CD4-positive, alpha-beta T cell treated with Interleukin-6 at 100 ng/mL for 8 hours (primary cell): ENCODE measurements around the gene PIGL.
A peak's percentile ranks its signal among the peaks of the same experiment; 100 is the strongest.
"Not testable (repeated sequence)": the region's sequence is repeated elsewhere in the genome, so short reads cannot be mapped to it uniquely, and the experiment has no call there.

ENCODE experiments used
- DNase-seq: peaks from one replicate; pipeline ENCODE4 v3.0.0-alpha.2; 2020; ENCODE audit warnings: mixed read lengths, low spot score

Gene PIGL

DNA sequence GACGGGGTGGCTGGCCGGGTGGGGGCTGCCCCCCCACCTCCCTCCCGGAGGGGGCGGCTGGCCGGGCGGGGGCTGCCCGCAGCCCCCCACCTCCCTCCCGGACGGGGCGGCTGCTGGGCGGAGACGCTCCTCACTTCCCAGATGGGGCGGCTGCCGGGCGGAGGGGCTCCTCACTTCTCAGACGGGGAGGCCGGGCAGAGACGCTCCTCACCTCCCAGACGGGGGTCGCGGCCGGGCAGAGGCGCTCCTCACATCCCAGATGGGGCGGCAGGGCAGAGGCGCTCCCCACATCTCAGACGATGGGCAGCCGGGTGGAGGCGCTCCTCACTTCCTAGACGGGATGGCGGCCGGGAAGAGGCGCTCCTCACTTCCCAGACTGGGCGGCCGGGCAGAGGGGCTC is 95.1 kb downstream of the PIGL start:
- not testable (repeated sequence) for DNase-seq

DNA sequence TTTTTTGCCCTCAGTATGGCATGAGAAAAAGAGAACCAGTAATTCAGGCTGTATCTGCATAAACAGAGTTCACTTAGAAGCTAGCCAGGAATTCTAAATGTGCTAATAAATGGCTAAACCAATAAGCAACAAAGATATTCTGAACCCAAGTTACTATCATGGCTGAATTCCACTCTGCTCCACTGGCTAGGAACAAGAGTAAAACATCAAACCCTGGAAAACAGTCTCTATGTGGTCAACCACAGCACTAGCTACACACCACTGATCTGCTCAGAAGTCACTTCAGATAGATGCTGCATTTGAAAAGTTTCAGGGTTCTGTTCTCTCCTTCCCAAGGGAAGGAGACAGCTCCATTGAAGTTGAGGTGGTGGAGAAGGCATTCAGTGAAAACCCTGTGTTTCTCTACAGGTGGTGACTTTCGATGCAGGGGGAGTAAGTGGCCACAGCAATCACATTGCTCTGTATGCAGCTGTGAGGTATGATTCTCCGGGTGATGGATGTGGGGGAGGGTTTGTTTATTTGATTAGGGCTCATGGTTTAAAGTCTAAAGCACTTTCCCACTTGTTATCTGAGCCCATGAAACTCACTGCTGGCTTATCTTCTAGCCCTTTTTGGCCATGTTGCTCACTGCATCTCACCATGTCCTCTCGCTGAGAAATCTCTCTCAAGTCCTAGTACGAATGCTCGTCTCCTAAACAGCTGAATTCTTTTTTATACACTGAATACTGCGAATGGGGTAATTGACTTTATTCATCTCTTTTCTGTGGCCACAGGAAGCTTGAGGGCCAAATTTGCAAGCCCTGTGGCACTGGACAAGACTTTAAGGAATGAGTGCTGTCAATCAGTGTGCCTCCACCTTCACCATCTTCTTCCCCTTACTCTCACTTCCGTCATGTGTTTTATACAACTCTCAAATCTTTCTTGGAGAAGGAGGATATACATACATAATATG is 96.4 kb downstream of the PIGL start:
- DNase-seq: no peak

DNA sequence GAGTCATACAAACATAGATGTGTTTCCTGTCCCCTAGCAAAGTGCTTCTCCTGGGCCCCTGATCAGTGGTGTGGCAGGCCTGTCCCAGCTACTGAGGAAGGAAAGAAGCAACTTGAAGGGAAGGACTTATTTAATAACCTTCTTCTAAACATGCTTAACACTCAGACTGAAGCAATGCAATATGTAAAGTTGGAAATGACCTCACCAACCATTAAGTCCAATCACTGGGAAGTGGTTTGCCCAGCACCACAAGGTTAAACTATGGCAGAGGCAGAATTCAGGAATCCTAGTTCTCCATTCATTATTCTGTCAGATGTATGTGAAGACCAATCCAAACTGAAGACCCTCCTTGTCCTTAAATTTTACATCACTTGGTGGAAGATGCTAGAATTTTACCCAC is 97.2 kb downstream of the PIGL start:
- no peak for DNase-seq

DNA sequence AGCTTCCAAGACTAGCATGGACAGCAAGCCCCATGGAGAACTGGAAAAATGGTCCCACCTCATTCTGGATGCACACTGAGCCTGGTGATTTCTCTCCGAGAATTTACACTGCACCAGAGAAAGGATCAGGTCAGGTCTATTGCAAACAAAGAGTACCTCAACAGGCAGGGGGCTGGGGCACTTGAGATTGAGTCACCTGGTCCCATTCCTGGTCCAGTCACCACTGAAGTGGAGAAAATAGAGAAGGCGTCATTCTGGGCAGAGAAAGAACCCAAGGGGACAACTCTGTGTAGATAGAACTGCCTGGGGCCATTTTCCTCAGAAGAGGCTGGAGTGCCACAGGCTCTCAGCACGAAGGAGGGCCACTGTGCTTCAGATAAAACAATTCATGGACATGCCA is 97.8 kb downstream of the PIGL start:
- no peak for DNase-seq

DNA sequence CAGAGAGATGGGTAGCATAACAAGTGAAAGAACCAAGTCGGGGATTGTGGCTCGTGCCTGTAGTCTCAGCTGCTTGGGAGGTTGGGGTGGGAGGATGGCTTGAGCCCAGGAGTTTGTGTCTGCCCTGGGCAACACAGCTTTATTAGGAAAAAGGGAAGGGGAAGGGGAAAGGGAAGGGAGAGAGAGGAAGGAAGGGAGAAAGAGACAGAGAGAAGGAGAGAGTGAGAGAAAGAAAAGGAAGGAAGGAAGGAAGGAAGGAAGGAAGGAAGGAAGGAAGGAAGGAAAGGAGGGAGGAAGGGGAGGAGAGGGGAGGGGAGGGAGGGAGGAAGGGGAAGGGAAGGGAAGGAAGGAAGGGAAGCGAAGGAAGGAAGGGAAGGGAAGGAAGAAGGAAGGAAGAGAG is 103.0 kb downstream of the PIGL start:
- DNase-seq: no peak

DNA sequence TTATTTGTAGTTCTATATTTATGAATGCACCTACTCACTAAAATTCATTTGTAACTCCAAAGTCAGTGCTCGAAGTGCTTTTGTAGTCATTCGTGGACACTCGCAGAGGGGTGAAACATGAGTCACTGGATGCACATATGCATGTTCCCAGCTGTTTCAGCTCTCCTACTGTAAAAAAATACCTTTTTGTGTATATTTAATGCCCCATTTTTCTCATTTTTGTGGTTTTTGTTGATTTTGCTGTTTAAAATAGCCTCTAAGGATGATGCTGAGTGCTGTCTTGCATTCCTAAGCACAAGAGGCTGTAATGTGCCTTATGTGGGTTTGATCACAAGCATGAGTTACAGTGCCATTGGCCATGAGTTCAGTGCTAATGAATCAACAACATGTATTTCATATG is 105.6 kb downstream of the PIGL start:
- no peak for DNase-seq

DNA sequence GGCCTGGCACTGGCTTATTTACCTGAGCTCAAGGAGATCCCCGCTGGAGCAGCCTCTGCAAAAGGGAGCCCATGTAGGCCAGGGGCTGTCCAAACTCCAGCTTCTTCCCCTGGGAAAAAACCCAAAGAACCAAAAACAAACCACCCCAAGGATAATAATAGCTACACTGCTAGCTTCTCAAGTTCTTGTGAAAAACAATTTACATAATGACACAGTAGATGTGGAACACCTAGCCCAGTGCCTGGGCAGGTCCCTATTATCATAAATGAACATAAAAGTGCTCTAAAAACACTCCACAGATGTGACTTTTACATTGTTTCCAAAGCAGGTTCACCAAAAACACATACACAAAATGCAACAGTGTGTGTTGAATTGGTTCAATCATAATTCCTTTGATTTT is 109.0 kb downstream of the PIGL start:
- DNase-seq: no peak

DNA sequence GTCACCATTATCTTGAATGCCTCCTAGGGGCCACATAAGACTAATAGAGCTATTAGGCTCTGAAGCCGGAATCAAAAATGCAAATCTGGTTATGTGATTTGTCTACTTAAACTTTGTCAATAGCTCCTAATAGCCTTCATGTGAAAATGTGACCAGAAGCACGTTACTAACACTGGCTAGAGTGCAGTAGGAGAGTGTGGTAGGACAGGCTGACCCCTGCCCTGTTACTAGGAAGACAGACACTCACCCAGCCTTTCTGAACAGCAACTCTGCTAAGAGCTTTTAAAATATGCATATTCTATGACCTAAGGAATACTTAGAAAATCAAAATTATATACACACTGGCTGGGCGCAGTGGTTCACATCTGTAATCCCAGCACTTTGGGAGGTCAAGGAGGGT is 110.0 kb downstream of the PIGL start:
- no peak for DNase-seq

DNA sequence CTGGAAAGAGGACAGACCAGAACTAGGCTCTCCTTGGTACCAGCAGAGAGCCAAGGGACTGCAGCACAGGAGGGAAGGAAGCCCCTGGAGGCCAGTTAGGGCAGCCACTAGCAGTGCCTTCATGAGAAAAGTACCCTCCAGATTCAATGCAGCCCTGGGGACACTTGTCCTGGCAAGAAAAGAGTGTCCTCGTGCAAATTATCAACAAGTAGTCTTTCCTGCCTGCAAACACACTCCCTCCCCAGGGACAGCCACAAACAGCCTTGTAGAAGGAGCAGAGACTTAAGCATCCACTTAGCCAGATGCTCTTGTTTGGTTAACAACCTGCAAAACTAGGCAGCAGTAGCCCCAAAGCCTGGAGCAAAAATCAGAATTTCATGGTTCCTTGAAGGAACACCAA is 112.0 kb downstream of the PIGL start:
- no peak for DNase-seq

DNA sequence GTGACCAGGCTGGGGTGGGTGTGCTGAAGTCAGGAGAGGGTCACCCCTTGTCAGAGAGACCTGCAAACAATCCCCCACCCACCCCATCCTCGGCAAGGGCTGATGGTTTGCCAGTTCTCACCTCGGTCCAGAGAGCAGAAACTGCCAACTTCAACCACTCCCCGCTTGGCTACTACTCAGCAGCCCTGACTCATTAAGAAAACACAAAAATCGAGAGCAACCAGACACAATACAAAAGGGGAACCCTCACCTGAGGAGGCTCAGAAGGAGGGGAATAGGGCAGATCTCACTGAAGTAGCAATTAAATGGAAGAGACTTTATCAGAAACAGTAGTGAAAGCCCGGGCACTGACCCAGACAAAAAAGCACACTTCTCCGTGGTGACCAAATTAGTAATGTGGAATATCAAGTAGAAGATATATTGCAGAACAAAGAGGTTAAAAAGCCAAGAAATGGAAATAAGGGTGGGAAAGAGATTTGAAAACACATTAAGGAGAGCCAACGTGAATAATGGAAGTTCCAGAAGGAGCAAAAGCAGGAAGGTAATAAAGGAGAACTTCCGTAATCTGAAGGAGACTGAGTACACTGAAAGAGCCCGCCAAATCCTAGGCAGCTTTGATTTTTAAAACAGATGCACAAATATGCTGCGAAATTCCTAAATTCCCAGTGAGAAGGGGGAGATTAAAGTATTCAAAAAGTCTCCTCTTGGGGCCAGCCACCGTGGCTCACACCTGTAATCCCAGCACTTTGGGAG is 112.7 kb downstream of the PIGL start:
- no peak for DNase-seq

DNA sequence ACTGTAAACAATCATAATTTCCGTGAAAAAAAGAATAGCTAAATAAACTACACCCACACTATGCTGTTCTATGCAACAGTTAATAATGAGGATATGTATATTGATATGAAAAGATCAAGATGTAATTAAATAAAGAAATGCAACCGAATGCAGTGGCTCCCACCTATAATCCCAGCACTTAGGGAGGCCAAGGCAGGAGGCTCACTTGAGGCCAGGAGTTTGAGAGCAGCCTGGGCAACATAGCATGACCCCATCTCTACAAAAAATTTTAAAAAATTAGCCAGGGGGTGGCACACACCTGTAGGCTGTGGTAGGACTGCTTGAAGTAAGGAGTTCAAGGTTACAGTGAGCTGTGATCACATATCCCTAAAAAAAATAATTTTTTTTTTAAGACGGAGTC is 121.4 kb downstream of the PIGL start:
- DNase-seq: no peak

DNA sequence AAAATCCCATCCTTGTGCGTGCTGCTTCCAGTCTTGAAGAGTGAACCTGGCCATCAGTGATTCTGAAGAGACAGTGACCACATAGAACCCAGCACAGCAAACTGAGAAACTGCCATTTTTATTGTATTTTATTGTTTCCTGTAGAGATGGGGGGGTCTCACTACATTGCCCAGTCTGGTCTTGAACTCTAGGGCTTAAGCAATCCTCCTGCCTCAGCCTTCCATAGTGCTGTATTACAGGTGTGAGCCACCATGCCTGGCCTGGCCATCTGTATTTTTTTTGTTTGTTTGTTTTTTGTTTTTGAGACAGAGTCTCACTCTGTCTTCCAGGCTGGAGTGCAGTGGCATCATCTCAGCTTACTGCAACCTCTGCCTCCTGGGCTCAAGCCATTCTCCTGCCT is 122.4 kb downstream of the PIGL start:
- no peak for DNase-seq

DNA sequence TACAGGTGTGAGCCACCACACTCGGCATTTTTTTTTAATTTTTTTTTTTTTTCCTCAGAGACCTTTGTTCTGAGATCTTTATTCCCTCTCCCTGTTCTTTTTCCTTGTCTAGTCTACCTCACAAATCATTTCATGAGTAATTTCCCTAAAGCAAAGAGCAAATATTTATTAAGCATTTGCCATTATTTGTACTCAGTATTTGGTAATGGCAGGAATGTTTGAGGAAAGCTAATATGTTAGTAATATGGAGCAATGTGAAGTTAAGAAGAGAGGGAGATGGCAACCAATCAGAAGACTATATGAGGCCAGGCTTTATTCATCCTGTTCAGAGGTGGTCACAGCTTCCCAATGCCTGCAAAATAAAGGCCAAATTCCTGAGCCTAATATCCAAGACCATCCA is 122.9 kb downstream of the PIGL start:
- DNase-seq: no peak

DNA sequence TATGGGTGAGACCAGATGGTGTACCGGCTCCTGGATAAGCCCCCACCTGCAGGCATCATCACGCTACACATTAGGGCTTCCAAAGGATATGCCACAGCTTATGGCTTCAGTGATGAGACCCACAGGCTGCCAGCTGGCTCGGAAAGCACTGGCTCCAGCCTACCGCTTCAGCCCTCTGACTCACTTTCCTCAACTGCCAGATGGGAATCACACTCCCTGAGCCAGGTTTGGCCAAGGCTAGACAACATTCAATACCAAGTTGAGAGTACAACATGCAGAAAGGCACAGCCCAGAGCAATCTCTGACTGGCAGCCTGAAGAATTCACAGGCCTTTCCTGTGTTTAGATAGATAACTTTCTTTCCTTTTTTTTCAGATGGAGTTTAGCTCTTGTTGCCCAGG is 126.0 kb downstream of the PIGL start:
- DNase-seq: no peak

DNA sequence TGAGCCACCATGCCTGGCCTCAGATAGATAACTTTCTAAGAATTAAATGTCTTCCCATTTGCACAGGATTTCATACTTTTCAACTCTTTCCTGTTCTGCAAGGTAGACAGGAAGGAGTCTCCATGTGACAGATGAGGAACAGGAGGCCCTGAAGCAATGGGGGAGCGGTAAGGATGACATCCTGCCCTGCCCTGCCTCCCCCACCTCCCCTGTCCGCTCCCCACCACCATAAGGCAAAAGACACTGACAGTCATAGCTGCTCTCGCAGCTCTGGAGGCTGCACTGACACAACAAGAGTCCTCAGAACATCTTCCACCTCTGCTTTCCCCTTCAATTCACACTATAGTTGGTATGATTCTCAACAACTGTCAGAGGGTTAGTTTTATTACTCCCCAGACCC is 126.6 kb downstream of the PIGL start:
- no peak for DNase-seq

DNA sequence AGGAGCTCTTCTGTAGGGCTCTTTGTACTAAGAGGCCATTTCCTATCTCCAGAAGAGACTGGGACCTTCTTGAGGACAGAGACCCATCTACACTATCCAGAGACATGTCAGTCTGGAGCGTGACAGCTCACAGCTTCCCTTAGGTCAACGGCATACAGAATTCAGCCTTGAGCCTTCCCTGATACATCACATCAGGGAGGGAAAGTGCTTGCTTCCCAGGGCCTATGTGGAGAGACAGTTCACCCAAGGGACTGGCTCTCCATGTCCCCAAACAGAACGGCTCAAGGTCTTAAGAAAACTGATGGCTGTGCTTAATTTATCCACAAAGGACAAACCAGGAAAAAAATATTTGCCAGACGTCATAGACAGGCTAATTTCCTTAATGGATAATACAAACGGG is 128.6 kb downstream of the PIGL start:
- no peak for DNase-seq

DNA sequence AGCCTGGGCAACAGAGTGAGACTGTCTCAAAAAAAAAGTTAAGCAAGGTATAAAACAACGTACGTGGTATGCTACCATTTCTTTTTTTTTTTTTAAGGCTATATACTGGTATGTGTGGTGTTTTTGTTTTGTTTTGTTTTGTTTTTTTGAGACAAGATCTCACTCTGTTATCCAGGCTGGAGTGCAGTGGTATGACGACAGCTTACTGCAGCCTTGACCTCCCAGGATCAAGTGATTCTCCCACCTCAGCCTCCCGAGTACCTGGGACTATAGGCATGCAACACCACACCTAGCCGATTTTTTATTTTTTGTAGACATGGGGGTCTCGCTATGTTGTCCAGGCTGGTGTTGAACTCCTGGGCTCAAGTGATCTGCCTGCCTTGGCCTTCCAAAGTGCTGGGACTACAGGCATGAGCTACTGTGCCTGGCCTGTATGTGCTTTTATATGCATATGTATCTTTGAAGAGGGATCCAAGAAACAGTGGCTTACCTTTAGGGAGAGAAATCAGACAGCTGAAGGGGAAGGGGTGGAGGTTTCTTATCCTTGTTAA is 129.8 kb downstream of the PIGL start:
- DNase-seq: no peak

DNA sequence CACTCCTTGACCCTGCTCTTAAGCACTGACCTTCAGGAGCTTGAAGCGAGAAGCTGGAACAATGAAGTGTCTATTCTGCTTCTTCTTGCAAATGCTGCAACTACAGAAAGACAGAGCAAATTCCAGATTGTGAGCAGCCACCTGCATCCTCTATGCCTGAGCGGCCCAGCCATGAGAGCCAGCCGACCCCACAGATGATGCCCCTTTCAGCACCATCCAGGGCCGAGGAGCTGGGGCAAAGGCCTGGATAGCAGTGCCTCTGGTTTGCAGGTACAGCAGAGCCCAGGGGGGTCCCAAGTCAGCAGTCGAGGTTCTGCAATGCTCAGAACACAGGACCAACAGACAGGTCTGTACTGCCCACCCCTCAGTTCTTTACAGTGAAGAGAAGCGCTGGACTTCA is 131.6 kb downstream of the PIGL start:
- no peak for DNase-seq

DNA sequence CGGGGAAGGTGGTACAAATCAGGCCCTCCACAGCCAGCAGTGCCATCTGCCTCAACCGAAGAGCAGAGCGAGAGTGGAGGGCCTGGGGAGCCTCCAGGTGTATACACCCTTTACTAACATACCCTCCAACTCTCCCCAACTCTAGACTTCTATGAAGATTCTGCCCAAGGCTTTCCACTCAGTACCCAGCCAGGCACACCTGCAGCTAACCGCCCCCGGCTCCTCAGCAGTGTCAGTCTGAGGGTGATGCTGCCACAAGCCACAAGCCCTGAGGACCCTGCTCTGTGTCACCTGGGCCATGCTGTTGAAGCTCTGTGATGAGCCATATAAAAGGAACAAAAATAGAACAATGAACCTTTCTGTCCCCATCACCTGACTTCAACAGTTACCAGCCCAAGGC is 132.4 kb downstream of the PIGL start:
- DNase-seq: no peak

DNA sequence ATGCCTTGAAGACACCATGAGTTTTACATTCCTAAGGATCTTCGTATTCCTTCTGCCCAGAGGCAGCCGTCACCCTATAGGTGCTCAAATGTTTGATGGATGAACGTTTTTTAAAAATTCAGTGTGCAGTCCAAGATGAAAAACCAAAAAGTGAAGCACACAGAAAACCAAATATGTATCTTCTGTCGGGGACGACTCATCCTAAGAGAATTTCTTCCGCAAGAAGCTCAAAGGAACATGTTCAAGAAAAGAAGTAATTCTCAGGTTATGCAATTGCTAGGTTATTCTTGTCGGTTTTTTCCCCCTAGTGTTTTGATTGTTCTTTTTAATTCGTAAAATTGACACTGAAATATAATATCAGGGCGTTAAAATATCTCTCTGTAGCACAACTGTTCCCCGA is 134.8 kb downstream of the PIGL start:
- no peak for DNase-seq

DNA sequence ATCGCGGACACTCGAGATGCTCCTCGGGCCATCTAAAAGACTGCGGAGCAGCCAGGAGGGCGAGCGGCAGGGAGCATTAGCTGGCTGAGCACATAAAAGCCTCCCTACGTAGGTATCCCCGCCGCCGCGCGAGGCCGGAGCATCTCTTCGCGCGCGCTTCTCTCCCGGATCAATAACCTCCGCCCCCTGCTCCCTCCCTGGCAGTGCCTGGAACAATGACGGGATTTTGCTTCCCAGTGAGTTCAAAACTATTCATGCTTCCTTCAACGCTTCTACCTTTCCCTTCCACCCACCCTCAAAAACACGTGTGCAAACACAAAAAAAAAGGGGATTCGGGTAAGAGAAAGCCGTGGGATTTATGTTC is 135.3 kb downstream of the PIGL start:
- DNase-seq: no peak

DNA sequence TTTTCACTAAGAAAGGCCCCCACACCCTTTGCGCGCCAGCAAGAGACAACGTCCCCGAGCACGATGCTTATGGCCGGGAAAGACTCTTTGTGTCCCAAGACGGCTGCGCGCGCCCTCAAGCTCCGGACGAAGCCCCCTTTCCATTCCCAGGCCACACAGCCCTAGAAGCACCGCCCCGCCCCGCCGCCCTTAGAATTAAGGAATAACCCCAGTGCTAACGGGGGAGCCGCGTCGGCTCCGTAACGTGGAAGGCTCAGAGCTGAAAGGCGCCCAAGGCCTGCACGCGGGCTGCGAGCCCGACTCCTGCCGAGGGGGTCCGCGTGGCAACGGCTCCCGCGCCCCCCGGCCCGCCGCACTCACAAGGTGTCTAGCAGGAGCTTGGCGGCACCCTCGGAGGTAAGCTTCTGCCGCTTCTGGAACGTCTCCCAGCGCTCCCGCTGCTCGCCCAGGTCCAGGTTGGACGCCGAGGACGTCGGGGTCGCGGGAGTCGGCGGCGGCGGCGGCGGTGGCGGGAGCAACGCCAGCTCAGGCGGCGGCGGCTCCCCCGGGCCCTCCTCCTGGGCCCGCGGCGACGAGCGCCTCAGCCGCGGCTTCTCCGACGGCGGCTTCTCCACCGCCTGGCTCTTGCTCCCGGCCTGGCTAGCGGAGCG is 135.8 kb downstream of the PIGL start:
- peak; percentile 2 for DNase-seq
